Endothelial cell of umbilical vein (primary cell): ENCODE data around the gene TMEM59. TPM values are rescaled to one million over a fixed set of nuclear protein-coding genes. Genes with fewer than 3 reads are reported as not detected.

Experiments
- BruUV-seq: library from RNA; stranded (reverse); fragments of 400-500 nt; replicated peaks from 2 replicates; lab custom pipeline; 2021; lab: Mats Ljungman, UMichigan
- CTCF ChIA-PET: fragments of 300-600, 350-600 bp; sonication (Branson Sonifier 250); formaldehyde crosslinking; loops from one replicate; lab custom pipeline; 2021; ENCODE audit warnings: antibody characterized with exemption, inconsistent platforms; lab: Charles Lee
- POLR2A ChIA-PET: fragments of 300-600, 350-600 bp; sonication (Branson Sonifier 250); formaldehyde crosslinking; loops from one replicate; lab custom pipeline; 2021; ENCODE audit warnings: antibody characterized with exemption, inconsistent platforms; lab: Charles Lee
- DNase-seq: peaks from one replicate; pipeline ENCODE4 v3.0.0-alpha.2; 2011; ENCODE audit warnings: low read depth, low spot score
- FAIRE-seq: peaks from 2 replicates; lab custom pipeline; 2011; peaks lifted over from hg19 to GRCh38; lab: Jason Lieb, UNC
- H2AFZ ChIP-seq: 2 replicates; pipeline ENCODE4 v1.6.0; 2012; ENCODE audit warnings: low read depth, low read length, control low read depth, inconsistent platforms
- H3K27ac ChIP-seq: 2 replicates; pipeline ENCODE4 v1.5.1; 2011; ENCODE audit warnings: low read depth, mild to moderate bottlenecking, control low read depth, low read length, moderate library complexity; ENCODE audit not compliant: insufficient read depth
- H3K27me3 ChIP-seq, 2 experiments: 2 replicates each; pipeline versions ENCODE4 v1.6.0 to v1.6.1; 2011; ENCODE audit warnings: low read length in 2 of 2, mixed read lengths in 1 of 2; ENCODE audit not compliant: control insufficient read depth in 2 of 2, insufficient read depth in 2 of 2
- H3K36me3 ChIP-seq, 2 experiments: 2 replicates in 1 of 2; 3 replicates in 1 of 2; pipeline ENCODE4 v1.5.1; 2011; ENCODE audit warnings: low read length in 2 of 2, mild to moderate bottlenecking in 1 of 2, moderate library complexity in 1 of 2; ENCODE audit not compliant: control insufficient read depth in 2 of 2, insufficient read depth in 2 of 2; ENCODE audit errors: extremely low read depth in 1 of 2
- H3K4me1 ChIP-seq: 3 replicates; pipeline ENCODE4 v1.5.1; 2011; ENCODE audit warnings: mild to moderate bottlenecking, low read length; ENCODE audit not compliant: control insufficient read depth, insufficient read depth; ENCODE audit errors: extremely low read depth
- H3K4me2 ChIP-seq: 2 replicates; pipeline ENCODE4 v1.6.1; 2011; ENCODE audit warnings: low read length, control low read depth, mixed read lengths; ENCODE audit not compliant: insufficient read depth
- H3K4me3 ChIP-seq, 3 experiments: fragments of 200-600 bp in 1 of 3; sonication (generic), shearing (Covaris generic) in 1 of 3; replicated peaks in 1 of 3; 2 replicates each; pipeline ENCODE4 v1.5.1; 2011 to 2016; ENCODE audit warnings: control low read depth in 3 of 3, low read length in 3 of 3, mild to moderate bottlenecking in 2 of 3, inconsistent platforms in 1 of 3, low read depth in 1 of 3, moderate library complexity in 1 of 3; ENCODE audit not compliant: insufficient read depth in 1 of 3
- H3K79me2 ChIP-seq: 2 replicates; pipeline ENCODE4 v1.6.0; 2012; ENCODE audit warnings: low read length, inconsistent platforms; ENCODE audit not compliant: control insufficient read depth, insufficient read depth
- H3K9ac ChIP-seq: replicated peaks from 2 replicates; pipeline ENCODE3; 2011; ENCODE audit warnings: low read length, control low read depth; ENCODE audit not compliant: insufficient read depth; ENCODE audit errors: extremely low read depth
- H3K9me1 ChIP-seq: replicated peaks from 3 replicates; pipeline ENCODE4 v1.6.0; 2011; ENCODE audit warnings: mild to moderate bottlenecking, low read length; ENCODE audit not compliant: control insufficient read depth, insufficient read depth; ENCODE audit errors: extremely low read depth
- H3K9me3 ChIP-seq: replicated peaks from 2 replicates; pipeline ENCODE4 v1.5.1; 2012; ENCODE audit warnings: low read length, inconsistent platforms; ENCODE audit not compliant: control insufficient read depth, insufficient read depth
- H4K20me1 ChIP-seq: replicated peaks from 2 replicates; pipeline ENCODE3; 2011; ENCODE audit warnings: mild to moderate bottlenecking, low read length; ENCODE audit not compliant: control insufficient read depth, insufficient read depth; ENCODE audit errors: extremely low read depth
- EZH2 ChIP-seq: IDR thresholded peaks from 2 replicates; pipeline ENCODE4 v1.6.1; 2012; ENCODE audit warnings: borderline replicate concordance, low read depth, mild to moderate bottlenecking, moderate library complexity, low read length, inconsistent platforms; ENCODE audit not compliant: severe bottlenecking
- FOS ChIP-seq: IDR thresholded peaks from 2 replicates; pipeline ENCODE4 v1.6.1; 2011; ENCODE audit warnings: mild to moderate bottlenecking, low read length, moderate library complexity, borderline replicate concordance; ENCODE audit not compliant: insufficient read depth
- GATA2 ChIP-seq: IDR thresholded peaks from 2 replicates; pipeline ENCODE4 v1.7.0; 2011; ENCODE audit warnings: low read depth, mild to moderate bottlenecking, moderate library complexity, mixed read lengths, low read length; ENCODE audit not compliant: insufficient read length, insufficient read depth
- JUN ChIP-seq: IDR thresholded peaks from 2 replicates; pipeline ENCODE4 v1.6.1; 2011; ENCODE audit warnings: borderline replicate concordance, low read depth; ENCODE audit not compliant: insufficient read length, insufficient read depth
- MYC ChIP-seq: IDR thresholded peaks from one replicate; pipeline ENCODE4 v1.6.1; 2011; ENCODE audit warnings: mild to moderate bottlenecking, low read depth, low read length
- POLR2A ChIP-seq: IDR thresholded peaks from 2 replicates; pipeline ENCODE4 v1.6.1; 2012; ENCODE audit warnings: low read depth, mild to moderate bottlenecking, control low read depth, low read length
- POLR2AphosphoS5 ChIP-seq: IDR thresholded peaks from 2 replicates; pipeline ENCODE4 v1.6.1; 2012; ENCODE audit warnings: low read depth, mild to moderate bottlenecking, control low read depth, low read length, moderate library complexity; ENCODE audit not compliant: insufficient read depth
- dilution Hi-C: fragments of 300-500 bp; cut with MboI; formaldehyde crosslinking; loops from one replicate; pipeline ENCODE4 v1.15.0; 2019; ENCODE audit warnings: low sequenced_read_pairs; ENCODE audit not compliant: extremely low pct_ligation_motif_present
- intact Hi-C: fragments of 100-400 bp; cut with micrococcal nuclease; formaldehyde crosslinking; loops from one replicate; pipeline ENCODE4 v1.10.0; 2022
- polyA plus RNA-seq, 4 experiments: library from polyadenylated mRNA; depleted of rRNA in 3 of 4; stranded (reverse) in 3 of 4; unstranded in 1 of 4; fragments of >200 nt; gene quantifications; 2 replicates each; pipeline versions ENCODE4 v1.2.1 to v1.2.3, GENCODE V29; 2011 to 2012; ENCODE audit warnings: missing spikeins in 1 of 4
- total RNA-seq: library from RNA; stranded (reverse); gene quantifications from 2 replicates; pipeline ENCODE4 v1.2.3, GENCODE V29; 2021
- TF ChIP-seq, protein P1 (sequence below): IDR thresholded peaks from 2 replicates; pipeline ENCODE4 v1.6.1; 2011; ENCODE audit not compliant: insufficient read depth, insufficient read length
- TF ChIP-seq, protein P2 (sequence below), 2 donors: IDR thresholded peaks; 1 replicate in 1 of 2; 2 replicates in 1 of 2; pipeline ENCODE4 v1.5.1; 2011; ENCODE audit warnings: low read length in 2 of 2, mild to moderate bottlenecking in 2 of 2, moderate library complexity in 2 of 2, control low read depth in 1 of 2, inconsistent platforms in 1 of 2, low read depth in 1 of 2; ENCODE audit not compliant: insufficient read depth in 1 of 2; ENCODE audit errors: extremely low read depth in 1 of 2

The TMEM59 gene
- total and polyA plus RNA-seq, 2 donors (not counting 3 experiments of a cell fraction or from before 2014, with no cell fraction given): 196 to 281 TPM

DNA sequence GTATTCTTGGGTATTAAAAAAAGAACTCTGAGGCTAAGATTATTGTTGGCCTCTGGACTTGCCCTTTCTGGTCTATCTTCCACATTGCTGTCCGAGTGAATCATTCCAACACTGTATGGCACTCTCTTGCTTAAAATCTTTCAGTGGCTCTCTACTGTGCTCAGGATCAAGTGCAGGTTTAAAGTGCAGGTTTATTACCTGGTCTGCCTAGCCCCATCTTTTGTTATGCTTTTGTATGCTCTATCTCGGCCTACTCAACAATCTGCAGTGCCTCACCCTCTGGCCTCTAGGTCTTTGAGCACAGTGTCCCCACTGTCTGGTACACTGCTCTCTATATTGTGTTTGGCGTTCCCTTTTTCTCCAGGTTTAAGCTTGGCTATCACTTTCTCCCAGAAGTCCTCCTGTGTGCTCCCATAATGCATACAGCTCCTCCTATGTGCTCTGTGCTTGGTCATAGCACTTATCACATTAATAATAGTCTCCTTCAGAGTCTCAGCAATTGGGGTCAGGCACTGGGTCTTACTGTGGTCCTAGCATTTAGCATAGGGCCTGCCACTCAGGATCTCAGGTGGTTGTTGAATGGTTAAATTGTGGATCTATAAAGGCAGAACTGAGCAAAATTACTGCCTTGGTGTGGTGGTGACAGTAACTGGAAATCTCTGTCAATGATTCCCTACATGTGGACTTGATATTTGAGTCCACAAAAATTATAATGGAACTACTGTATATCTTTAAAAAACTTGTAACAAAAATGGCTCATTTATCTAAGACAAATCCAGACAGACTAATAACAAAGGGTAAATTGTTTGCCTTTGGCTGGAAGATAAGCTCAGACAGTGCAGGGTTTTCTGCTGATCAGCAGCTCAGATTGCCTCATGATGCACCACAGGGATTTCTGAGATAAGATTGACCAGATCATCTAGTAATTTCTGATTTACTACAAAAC lies 24.4 kb downstream of the TMEM59 start:
- Histone ChIP-seq H3K27ac (no peak overlapping the region), H3K9me3 (no peaks in the 10 kb centered on the region), H3K79me2 (no peaks in the 10 kb centered on the region), H4K20me1 (no peaks in the 10 kb centered on the region), H3K9ac (no peak overlapping the region), H3K4me2 (no peak overlapping the region), H3K27me3 (no peaks in the 10 kb centered on the region), H3K4me1 (no peaks in the 10 kb centered on the region), H3K9me1 (no peaks in the 10 kb centered on the region), H2AFZ (no peak overlapping the region), H3K36me3 (peaks cover 0 to 5% of the 10 kb centered on the region in 2 experiments), H3K4me3 (no peak overlapping the region)
- TF ChIP-seq, protein P1, sequence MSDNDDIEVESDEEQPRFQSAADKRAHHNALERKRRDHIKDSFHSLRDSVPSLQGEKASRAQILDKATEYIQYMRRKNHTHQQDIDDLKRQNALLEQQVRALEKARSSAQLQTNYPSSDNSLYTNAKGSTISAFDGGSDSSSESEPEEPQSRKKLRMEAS: no peak
- no peak for TF ChIP-seq EZH2
- no peak for TF ChIP-seq MYC
- TF ChIP-seq POLR2AphosphoS5: no peak
- TF ChIP-seq, protein P2, sequence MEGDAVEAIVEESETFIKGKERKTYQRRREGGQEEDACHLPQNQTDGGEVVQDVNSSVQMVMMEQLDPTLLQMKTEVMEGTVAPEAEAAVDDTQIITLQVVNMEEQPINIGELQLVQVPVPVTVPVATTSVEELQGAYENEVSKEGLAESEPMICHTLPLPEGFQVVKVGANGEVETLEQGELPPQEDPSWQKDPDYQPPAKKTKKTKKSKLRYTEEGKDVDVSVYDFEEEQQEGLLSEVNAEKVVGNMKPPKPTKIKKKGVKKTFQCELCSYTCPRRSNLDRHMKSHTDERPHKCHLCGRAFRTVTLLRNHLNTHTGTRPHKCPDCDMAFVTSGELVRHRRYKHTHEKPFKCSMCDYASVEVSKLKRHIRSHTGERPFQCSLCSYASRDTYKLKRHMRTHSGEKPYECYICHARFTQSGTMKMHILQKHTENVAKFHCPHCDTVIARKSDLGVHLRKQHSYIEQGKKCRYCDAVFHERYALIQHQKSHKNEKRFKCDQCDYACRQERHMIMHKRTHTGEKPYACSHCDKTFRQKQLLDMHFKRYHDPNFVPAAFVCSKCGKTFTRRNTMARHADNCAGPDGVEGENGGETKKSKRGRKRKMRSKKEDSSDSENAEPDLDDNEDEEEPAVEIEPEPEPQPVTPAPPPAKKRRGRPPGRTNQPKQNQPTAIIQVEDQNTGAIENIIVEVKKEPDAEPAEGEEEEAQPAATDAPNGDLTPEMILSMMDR (IDR thresholded peaks at IDR 0.05; ENCODE audit: extremely low read depth in 1 of 2, insufficient read depth in 1 of 2, low read depth in 1 of 2, low read length in 2 of 2): no peak
- no peak for TF ChIP-seq JUN
- TF ChIP-seq GATA2: no peak
- no peak for TF ChIP-seq FOS
- no peak for TF ChIP-seq POLR2A
- no TSS peak for BruUV-seq
- intact Hi-C loops: no loop called here
- POLR2A ChIA-PET: no interaction called here
- DNase-seq: no peak
- CTCF ChIA-PET: interaction anchor here (1.4 to 1.5 kb wide), 3 partner anchors 14 to 37 kb away, joined by 3 to 7 read pairs (median 4); no protein-coding TSS in a partner anchor
- FAIRE-seq: no peak
- dilution Hi-C loops: no loop called here
